GM08714 (cell line): ENCODE measurements around the gene CHRNA4.

Experiments
- H3K4me3 ChIP-seq: fragments of 200-500 bp; sonication (Bioruptor generic); 2 replicates; pipeline ENCODE4 v1.5.1; 2014; ENCODE audit warnings: mild to moderate bottlenecking, low read length, inconsistent platforms
- ZNF274 ChIP-seq: IDR thresholded peaks from 2 replicates; pipeline ENCODE4 v1.6.1; 2012; ENCODE audit warnings: mild to moderate bottlenecking, low read depth, low read length

CHRNA4 gene

DNA sequence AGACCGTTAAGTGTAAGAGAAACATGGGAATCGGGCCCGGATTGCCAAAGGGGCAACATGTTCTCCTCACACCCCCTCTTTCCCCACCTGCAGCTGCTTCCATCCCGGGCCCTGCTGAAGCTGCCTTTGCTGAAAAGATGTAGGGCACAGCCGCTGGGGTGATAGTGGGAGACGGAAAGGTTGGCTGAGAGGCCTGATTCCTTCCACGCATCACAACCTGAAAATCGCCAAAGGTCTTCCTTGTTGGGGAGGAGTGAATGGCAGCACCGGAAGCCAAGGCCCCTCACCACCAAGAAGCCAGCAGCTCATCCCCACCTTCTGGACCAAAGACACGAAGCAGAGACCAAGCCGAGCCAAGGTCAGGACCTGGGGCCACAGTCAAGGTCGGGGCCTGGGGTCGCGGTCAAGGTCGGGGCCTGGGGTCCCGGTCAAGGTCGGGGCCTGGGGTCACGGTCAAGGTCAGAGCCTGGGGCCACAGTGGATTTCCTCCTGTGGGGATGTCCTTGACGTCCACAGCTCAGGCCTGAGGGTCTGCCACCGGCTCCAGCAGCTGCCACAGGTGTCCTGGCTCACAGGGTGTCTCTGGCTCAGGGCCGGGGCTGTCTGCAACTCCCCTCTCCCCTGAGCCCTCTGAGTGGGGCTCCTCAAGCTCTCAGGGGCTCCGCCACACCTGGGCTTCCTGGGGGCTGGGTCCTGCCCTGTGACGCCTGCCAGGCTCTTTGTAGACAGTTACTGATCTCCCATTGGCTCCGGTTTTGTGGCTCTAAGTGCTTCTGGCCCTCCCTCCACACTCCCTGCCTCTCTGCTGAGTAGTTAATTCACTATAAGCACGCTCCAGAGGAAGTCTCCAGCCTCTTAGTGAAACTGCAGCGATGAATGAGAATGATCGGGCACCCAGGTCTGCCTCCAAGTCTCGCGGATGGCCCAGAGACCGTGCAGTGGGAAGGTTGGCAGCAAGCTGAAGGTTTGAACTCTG lies 5.5 kb upstream of the CHRNA4 start:
- no peak for TF ChIP-seq ZNF274
- no peak overlapping the region for H3K4me3 ChIP-seq

GRCh38 chr20:63365601-63366389 lies 4.6 kb upstream of the CHRNA4 start:
- no peak for TF ChIP-seq ZNF274

DNA sequence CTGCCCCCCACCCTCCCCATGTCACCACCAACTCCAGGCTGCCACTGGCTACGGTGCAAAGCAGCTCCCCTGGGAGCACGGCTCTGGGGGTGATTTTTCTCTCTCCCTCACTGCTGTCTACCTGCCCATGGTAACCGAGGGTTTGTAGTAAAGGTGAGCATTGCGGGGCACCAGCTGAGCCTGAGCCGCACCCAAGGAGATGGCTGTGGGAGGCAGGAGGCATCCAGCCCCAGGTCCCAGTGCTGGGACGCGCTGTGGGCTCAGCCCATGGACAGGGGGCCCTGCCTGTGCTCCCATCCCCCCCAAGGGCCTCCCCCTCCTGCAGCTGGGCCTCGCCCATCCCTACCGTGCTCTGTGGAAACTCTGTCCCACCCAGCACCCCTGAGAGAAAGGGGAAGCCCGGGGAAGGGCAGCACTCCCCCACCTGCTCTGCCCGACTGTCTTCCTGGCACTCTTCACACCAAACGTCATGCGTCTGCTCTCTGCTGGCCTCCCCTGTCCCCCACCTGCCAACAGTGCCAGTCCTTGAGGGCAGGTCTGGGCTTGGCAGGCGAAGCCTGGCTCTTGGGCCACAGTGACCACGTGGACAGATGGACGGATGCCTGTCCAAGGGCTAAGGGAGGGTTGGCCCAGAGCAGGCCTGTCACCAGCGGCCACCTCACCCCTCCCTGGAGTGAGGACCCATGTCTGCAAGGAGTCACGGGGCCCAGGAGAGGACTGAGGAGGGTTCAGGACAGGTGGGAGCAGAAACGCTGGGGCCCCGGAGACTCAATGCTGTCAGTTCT lies 3.8 kb upstream of the CHRNA4 start:
- no peak for TF ChIP-seq ZNF274
- no peak overlapping the region for H3K4me3 ChIP-seq

More at GRCh38 chr20:63365601-63366389, 4.6 kb upstream of the CHRNA4 start:
- H3K4me3 ChIP-seq = no peak overlapping the region

DNA sequence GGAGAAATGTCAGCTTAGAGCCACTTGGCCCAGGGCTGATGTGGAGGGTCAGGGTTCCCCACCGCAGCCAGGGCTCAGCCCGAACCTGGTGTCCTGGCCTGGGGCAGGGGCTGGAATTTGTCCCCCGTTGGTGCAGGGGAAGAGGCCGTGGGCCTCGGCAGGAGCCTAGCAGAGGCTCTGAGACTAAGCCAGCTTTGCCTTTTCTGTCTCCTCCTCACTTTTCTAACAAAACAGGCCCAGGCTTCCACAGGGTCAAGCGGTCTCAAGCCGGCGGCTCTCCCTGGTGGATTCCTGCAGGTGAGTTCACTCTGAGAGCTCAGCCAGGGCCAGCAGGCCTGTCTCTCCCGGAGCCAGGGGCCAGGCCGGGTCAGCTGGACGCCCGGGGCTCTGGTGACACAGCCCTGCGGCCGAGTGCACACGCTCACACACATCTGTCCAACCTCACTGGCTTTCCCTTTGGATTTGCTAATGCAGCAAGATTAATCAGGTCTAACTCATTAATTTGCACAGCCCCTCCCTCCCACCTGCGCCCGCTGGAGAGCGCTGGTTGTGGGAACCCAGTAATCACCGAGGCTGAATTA lies 2.9 kb upstream of the CHRNA4 start:
- no peak overlapping the region for H3K4me3 ChIP-seq
- TF ChIP-seq ZNF274 = no peak

DNA sequence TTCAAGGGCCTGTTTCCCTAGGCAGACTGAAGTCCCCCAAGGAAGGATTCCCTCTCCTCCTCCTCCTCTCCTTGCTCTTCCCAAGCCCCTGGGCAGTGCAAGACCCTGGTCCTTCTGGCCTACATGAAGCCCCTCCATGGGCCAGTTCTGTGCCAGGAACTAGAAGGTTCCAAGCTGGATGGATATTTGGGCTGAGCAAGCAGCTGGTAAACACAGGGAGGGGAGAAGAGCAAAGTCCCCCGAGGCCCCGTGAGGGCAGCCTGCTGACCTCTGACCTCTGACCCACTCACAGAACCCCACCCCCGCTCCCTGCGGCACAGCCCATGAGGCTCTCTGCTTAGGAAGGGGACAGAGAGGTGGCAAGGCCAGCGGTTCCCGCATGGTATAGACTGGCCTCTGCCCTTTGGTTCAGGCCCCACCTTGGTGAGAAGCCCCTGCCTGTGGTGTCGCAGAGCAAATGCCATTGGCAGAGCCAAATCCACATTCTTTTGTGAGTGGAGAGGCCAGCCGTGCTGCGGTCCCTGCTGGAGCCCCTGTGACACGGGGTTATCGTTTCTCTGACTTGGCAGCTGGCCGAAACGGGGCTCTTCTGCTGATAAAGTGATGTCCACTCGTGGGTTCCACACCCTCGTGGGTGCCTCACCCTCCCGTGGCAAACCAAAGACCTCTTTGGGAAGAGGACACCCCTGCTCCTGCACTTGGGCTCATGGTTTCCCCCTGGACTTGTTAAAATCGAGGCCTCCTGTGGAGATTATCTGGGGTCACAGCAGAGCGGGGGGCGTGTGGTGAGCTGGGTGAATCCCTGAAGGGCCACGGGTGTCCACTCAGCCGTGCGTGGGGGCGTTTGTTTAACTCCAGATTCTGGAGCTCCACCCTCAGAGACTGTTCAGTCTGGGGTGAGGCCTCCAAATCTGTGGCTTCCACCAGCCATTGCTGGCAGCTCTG lies 2.1 kb upstream of the CHRNA4 start:
- TF ChIP-seq ZNF274 = no peak
- H3K4me3 ChIP-seq = no peak overlapping the region

GRCh38 chr20:63362436-63363009 lies 1.4 kb upstream of the CHRNA4 start:
- TF ChIP-seq ZNF274 = no peak
- no peak overlapping the region for H3K4me3 ChIP-seq

DNA sequence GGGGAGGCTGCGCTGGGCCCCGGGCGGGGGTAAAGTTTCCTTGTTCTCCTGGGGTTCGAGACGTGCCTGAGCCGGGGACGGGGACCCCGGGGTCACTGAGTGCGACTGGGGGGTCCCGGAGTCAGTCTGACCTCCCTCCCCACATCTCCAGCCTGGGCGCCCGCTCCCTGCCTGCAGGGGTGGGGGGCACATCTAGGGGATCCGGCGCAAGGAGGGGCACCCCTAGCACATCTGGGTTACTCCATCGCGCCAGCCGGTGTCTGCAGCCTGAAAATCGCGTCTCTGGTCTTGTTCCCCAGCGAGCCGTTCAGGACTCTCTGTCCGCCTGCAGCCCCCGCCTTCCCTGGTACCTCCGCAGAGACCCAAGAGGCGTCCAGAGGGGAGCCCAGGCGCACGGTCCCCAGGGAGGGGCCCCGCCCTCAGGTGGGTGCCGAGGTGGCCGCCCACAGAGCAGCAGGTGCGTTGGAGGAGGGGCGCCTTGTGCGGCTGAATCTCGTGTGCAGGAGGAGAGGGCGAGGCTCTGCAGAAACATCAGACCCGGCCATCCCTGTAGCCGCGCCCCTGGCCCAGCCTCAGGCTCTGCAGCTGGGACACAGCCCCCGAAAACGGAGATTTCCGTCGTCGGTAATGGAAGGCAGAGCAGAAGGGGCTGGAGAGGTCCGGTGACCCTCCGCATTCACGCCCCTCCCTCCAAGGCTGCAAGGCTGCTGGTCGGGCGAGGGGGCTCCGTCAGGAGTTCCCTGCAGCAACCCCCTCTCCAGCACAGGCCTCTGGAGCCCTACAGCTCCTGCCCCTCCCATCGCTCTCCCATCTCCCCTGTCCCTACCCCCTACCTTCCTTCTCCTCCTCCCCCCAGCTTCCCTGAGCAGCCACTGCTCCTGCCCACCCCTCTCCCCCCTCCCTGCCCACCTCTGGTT lies 628 bp upstream of the CHRNA4 start:
- H3K4me3 ChIP-seq = no peak overlapping the region
- TF ChIP-seq ZNF274 = no peak

DNA sequence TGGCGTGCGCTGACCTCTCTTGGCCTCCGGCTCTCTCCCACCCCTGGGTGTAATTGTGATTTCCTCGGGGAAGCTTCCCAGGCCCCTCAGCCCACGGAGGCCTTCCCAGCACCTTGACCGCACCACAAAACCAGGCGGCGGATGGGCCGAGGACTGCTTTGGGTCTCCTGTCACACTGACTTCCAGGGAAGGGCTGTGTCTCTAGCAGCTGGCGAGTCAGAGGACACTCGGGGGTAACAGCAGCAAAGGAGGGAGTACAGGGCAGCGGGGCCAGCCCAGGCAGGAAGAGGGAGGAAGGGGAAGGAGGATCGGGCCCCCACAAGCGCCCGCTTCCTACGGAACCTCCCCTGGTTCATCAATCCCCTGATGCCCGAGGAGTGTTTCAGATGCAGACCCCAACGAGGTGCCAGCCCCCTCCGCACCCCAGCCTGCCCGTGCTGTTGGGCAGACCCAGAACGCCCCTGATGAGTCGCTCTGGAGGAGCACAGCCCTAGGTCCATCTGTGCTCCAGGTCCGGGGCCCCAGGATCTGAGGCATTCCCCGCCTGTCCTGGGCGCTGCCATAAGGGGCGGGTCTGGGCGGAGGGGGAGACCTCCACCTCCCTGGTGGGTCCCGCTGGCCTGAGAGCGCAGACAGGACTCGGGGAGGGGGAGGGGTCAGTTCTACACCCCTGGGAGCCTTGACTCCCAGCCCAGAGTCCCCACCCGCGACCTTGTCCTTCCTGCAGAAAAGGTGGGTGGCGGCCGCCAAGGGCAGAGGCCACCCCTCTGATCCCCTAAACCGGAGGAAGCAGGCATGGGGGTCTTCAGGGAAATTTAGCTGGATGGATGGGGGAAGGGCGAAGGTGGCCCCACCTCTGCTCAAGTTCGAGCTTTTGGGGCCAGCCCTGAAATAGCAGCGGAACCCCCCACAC lies 956 bp downstream of the CHRNA4 start:
- TF ChIP-seq ZNF274 = no peak
- H3K4me3 ChIP-seq = no peak overlapping the region

GRCh38 chr20:63359164-63359934 lies 1.8 kb downstream of the CHRNA4 start:
- TF ChIP-seq ZNF274 = no peak
- no peak overlapping the region for H3K4me3 ChIP-seq
